Stimulated activated CD8-positive, alpha-beta memory T cell treated with anti-CD3 and anti-CD28 coated beads, Interleukin-12 subunit alpha, Interleukin-12 subunit beta, amount 100 ng/mL, for 24 hours (primary cell): Measurements from ENCODE around the gene FAM20B.
A peak's percentile ranks its signal among the peaks of the same experiment; 100 is the strongest.
"Not testable (repeated sequence)": the region's sequence is repeated elsewhere in the genome, so short reads cannot be mapped to it uniquely, and the experiment has no call there.

Experiments
- DNase-seq: peaks from one replicate; pipeline ENCODE4 v3.0.0-alpha.2; 2020; ENCODE audit errors: extremely low read depth

Gene FAM20B

GRCh38 chr1:179025125-179025974 lies at the start of gene FAM20B:
Gene FAM20B, plus strand, starts transcription at chr1:179025894. Its CDS starts 17,954 bp downstream, at chr1:179043848.
- peak; percentile 80 for DNase-seq

GRCh38 chr1:178976541-178976940 lies 49.2 kb upstream of the FAM20B start:
- DNase-seq = no peak

- DNase-seq = no peak
These were observed 39.5 kb upstream of the FAM20B start for GRCh38 chr1:178986204-178986603.

DNA sequence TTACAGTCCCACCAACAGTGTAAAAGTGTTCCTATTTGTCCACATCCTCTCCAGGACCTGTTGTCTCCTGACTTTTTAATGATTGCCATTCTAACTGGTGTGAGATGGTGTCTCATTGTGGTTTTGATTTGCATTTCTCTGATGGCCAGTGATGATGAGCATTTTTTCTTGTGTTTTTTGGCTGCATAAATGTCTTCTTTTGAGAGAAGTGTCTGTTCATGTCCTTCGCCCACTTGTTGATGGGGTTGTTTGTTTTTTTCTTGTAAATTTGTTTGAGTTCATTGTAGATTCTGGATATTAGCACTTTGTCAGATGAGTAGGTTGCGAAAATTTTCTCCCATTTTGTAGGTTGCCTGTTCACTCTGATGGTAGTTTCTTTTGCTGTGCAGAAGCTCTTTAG lies 37.5 kb upstream of the FAM20B start:
- DNase-seq = not testable (repeated sequence)

DNA sequence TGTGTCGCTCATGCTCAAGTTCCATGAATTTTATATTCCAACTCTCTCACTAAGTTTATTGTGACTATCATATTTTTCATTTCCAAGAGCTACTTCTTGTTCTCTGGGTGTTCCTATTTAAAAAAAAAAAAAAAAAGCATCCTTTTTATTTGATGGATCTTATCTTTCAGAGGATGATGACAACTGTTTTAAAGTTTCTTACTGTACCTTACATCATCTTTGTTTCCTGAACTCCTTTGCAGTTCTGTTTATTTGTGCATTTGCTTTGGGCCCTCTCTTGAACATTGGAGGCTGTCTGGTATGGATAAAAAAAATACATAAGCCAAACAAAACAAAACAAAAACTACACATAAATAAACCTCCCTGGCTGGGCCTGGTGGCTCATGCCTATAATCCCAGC lies 32.1 kb upstream of the FAM20B start:
- DNase-seq = no peak

DNA sequence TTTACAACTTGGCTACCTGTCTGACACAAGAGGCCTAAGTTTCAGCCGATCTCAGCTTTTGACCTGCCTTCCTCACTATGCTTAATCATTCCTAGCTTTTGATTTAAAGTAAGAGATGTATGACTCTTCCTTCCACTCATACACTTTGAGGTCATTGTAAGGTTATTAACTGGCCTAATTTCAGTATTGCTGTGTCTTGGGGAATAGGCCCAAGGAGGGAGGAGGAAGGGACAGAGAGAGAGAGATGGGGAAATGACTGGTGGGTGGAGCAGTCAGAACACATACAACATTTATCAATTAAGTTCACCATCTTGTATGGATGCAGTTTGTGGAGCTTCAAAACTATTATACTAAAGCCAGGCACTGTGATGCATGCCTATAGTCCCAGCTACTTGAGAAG lies 28.3 kb upstream of the FAM20B start:
- DNase-seq = no peak

- no peak for DNase-seq
These were observed 27.4 kb upstream of the FAM20B start for GRCh38 chr1:178998295-178998694.

DNA sequence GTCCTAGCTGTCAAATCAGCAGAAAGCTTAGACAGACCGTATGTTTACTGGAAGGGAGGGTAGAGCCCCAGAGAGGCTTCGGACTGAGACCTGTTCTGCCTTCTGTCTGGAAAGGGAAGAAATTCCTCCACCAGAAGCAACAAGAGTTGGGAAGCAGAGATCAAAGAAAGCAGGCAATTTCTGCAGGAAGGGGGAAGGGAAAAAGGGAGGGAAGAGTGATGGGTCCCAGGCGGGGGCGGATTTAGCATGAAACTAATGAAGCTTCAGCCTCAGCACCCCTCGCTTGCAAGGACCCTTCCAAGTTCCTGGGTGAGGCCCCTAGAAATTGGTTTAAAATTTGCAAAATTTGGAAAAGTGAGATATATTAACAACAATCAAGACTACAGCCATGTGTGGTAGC lies 26.6 kb upstream of the FAM20B start:
- DNase-seq = no peak

DNA sequence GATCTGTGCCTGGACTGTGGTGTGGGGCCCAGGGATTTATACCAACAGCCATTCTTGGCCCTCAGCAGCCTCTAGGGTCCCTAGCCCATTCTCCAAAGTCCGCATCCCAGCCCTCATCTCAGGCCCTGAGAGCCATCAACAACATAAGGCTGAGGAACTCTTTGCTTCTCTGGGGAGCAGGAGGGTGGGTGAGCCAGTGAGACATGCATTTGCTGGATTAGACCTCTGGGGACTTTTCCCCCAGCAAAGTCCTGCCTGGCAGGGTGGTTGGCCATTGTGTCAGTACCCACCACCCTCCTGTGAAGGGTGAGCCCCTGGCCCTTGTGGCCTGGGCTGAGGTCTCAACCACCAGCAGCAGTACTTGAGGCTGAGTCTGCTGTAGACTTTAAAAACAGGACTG lies 24.2 kb upstream of the FAM20B start:
- no peak for DNase-seq

- DNase-seq = not testable (repeated sequence)
These were observed 23.6 kb upstream of the FAM20B start for GRCh38 chr1:179002064-179002463.

- DNase-seq = peak; percentile 47
These were observed 22.9 kb upstream of the FAM20B start for GRCh38 chr1:179002552-179003345.

- no peak for DNase-seq
These were observed 22.1 kb upstream of the FAM20B start for GRCh38 chr1:179003512-179004066.

GRCh38 chr1:179007233-179007632 lies 18.5 kb upstream of the FAM20B start:
- no peak for DNase-seq

- DNase-seq = no peak
These were observed 15.0 kb upstream of the FAM20B start for GRCh38 chr1:179010671-179011070.

DNA sequence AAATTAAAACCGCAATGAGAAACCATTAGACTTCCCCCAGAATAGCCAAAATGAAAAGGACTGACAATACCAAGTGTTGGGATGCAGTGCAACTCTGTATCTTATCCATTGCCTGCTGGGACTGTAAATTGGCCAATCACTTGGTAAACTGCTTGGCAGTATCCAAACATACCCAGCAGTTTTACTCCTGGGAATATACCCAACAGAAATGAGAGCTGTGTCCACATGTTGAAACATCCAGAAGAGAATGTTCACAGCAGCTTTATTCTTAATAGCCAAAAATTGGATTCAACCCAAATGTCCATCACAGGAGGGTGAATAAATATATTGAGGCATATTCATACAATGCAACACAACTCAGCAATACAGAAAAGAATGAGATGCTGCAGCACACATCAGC lies 13.7 kb upstream of the FAM20B start:
- no peak for DNase-seq

GRCh38 chr1:179014123-179014522 lies 11.6 kb upstream of the FAM20B start:
- DNase-seq = no peak

DNA sequence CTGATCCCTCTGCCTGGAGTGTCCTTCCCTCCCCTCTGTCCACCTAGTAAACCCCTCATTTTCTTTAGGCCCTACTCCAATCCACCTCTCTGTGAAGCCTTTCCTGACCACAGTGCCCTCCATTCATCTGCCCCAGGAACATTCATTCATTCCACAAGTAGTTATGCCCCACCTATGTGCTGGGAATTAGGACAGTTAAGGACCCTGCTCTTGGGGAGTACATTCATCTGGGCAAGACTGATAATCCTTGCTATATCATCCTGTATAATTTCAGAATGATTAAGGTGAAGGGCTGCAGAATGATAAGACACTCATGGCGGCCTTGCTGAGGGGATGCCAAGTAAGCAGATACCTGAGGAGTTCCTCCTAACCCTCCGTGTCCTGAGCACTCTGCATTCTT lies 10.3 kb upstream of the FAM20B start:
- DNase-seq = no peak

DNA sequence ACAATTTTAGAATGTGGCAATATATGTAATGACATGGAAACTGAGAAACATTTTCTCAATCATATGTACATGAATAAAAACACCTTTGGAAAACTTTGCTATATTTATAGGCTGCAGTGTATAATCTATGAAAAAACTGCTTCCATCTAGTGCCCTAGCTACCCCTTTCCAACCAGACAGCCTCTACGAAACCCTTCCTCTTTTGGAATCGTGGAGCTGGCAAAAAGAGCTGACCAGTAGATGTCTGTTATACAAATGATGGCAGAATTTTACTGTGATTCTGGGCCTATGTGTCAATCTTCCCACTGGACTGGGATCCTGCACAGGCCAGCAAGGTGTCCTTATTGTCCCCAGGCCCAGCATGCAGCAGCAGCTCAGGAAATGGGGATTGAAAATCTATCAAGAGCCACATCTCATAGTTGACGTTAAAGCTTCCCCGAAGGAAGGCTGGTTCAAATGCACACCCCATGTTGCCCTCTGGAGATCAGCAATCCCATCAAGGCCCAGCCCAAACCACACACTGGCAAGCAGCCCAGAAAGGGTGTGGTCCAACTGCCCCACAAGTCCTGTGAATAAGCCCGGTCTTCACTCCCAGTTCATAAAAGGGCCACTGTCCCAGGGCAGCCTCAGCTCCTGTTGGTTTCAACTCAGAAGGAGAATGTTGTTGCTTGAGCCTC lies 8.8 kb upstream of the FAM20B start:
- DNase-seq = no peak

- DNase-seq = no peak
These were observed 8.0 kb upstream of the FAM20B start for GRCh38 chr1:179017383-179018326.

- no peak for DNase-seq
These were observed 3.8 kb upstream of the FAM20B start for GRCh38 chr1:179021873-179022272.
